GM19372 (cell line): ENCODE data around the gene IQCH.

ENCODE experiments used
- ATAC-seq: cut with Tn5 transposase; IDR thresholded peaks from one replicate; pipeline ENCODE4 v1.9.1; 2021; ENCODE audit warnings: mild to moderate bottlenecking, low read depth, moderate library complexity; ENCODE audit not compliant: unreplicated experiment

IQCH gene

DNA sequence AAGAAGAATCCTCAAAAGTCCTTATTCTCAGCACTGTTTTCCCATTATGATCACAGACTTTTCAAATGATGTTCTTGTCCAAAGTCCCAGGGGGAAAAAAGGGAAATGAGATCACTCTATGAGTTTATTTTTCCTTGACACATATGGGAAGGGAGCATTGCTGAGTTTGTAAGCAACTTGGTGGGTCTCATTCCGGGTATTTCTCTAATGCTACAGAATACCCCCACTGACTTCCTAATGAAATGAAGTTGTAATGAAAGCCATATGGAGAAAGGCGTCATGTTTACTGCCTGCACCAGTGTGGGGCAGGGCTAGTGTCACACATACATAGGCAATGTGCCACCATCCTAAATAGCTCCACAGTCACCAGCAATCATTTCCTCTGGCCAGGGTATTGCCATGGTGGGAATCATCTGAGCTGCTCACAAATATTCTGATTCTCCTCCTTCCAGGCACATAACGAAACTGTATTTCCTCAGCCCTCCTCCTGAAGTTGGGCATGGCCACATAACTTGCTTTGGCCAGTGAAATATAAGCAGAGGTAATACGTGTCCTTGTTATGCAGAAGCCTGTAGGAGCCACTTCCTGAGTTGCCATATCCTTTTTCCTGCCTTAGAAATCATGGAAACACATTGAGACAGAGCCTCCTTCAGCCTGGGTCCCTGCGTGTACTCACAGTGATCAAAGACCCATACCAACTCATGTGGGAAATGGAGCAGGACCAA is 225.4 kb downstream of the IQCH start:
- ATAC-seq, result no peak

DNA sequence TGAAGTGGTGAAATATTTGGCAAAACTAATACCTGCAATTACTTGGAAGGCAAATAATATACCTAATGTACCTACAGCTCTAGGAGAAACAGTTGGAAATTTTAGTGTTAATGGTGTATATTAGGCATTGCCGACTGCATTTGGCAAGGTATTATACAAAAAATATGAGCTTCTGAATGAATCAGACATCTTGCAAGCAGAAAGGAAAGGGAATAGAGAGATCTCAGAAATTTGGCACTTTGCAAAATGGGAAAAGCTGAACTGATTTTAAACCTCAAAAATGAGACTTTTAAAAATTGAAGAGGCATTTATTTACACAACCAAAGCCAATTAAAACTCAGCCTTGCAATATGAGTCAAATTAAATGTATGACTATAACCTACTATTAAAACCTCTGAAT is 226.2 kb downstream of the IQCH start:
- no peak for ATAC-seq

DNA sequence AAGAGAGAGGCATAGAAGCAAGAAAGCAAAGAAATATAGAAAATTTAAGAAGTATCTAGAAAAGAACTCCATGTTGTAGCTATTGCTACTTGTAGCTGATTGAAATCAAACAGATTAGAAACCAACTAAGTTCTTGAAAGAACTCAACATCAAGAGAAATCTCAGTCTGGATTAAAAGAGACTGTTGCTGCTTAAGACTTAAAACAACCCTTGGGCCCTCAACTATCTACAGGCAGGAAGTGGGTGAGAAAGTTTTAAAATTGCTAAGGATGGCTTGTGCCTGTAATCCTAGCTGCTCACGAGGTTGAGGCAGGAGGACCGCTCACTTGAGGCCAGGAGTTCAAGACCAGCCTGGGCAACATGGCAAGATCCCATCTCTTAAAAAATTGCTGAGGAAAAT is 227.1 kb downstream of the IQCH start:
- ATAC-seq, result no peak

DNA sequence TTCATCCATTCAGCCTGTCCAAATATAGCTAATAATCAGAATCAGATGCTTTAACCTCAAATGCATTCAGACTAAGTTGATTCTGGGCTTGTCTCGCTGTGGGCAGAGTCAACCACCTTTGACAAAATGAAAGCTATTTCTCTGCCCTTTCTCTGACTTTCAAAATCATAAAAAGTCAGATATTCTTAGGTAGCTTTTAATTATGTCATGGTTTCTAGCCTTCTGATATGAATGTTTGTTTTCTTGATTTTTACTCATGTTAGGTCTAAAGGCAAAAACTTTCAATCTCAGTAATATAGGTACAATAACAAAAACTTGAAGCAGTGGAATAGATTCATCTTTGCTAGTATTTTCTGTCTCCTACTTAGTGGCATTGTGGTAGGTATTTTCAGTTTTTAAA is 241.0 kb downstream of the IQCH start:
- no peak for ATAC-seq

DNA sequence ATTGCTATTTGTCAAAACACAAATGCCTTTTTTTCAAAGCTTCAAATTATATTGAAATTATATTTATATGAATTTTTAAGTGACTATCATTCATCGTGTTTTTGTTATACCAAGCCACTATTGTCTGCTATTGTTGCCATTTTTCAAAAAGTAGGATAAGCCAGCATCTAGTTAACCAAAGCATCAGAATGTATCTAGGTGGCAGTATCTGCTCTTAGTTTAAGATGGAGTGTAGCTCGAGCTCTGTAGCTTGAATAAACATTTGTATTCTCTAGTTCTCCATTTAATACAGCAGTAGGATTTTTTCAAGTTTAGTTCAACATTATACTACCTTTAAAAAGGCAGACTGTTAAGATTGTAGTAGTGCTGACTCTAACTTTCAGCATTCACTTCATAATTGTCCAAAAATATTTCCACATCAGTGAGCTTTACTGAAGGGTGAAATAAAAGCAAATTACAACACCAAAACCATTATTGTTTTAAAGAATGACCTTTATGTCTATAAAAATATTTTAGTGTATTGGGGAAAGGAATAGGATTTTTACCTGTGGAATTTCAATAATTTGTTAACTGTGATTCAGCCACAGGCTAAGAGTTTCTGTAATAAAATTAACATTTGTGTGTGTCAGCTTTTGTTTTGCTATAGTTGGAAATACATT is 246.7 kb downstream of the IQCH start:
- ATAC-seq, result no peak

DNA sequence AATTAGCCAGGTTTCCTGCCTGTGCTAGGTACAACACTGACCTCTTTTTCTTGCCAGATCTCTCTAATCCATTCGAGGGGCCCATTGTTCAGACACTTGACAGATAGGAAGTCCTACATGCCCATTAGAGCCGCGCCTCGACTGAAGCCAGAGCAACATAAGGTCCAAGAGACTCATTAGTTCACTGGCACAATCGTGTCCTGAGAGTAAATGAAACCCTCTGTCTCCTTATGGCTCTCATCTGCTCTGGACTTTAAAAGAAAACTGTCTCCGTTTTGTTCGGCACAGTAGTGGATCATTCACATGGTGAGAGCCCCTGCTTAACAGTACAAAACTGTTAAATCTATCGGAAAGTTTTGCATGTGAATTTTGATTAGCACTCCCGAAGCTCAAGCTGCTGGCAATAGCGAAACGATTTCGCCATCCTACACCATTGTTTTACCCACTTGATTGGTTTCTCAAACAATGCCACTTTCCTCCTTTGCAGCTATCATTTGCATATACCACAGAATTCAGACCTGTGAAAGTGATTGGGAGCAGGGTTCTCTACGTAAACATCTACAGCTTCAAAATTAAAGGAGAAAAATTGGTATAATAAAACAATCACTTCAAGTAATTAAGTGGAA is 247.4 kb downstream of the IQCH start:
- ATAC-seq, result no peak

DNA sequence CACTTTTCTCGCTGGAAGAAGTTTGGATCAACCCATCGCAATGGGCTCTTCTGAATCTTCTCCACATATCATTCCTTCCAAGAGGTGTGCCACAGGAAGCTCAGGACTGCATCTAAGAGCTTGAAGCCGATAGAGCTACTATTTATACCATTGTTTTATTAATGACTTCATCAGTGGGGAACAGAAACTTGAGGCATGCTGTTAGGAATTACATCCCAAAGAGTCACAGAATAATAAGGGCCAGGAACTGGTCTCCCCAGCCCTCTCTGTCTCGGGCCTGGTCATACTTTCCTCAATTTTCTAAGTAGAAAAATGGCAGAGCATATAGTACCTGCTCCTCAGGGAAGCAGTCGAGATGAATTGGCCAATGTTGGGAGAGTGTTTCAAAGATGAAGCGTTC is 249.5 kb downstream of the IQCH start:
- ATAC-seq, result no peak

DNA sequence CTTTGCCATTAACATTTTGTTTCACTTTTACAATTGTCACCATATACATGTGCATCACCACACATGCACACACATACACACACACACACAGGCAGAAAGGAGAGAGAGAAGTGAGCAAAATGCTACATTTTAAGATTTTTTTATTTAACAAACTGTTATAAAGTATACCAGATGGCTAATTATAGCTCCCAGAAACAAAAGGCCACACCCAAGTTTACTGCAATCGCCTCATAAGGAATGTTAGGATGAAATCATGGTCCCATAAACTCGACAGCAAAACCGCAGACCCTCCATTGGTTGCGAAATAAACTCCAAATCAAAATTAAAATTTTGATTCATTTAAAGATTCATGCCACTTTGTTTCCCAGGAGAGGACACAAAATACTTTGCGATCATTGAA is 250.2 kb downstream of the IQCH start:
- ATAC-seq, result no peak

DNA sequence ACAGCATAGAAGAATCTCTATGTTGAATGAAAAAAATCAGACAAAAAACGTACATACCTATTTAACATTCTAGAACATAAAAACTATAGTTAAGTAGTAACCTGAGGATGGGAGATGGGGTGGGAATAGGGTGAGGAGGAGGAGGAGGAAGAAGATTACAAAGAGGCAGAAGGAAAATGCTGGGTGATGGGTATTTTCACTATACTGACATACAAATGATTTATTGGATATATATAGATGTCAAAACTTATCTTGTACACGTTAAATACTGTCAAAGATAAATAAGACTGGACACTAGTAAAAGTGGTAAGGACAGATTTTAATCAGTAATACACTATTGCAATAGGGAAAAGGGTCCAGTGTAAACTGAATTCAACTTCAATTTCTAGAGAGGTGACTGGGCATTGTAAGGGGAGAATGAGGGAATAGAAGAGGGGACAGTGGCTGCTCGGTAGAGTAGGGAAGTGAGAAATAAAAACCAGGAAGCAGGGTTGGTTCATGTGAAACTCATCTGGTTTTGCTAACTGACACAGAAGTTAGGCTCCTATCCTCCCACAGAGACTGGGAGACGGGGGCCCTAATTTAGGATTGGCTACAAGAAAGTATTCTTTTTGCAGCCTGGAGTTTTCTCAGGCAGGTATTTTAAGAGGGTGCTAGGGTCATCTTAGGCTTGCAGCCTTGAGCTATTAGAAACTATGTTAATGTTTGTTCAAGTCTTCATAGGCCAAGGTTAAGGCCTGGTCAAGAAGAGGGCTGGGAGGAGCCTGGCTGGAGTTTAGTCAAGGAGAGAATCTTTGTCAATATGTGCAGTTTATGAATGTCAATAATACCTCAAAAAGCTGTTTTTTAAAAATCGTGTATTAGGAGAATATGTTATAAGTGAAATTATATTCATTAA is 251.3 kb downstream of the IQCH start:
- no peak for ATAC-seq

DNA sequence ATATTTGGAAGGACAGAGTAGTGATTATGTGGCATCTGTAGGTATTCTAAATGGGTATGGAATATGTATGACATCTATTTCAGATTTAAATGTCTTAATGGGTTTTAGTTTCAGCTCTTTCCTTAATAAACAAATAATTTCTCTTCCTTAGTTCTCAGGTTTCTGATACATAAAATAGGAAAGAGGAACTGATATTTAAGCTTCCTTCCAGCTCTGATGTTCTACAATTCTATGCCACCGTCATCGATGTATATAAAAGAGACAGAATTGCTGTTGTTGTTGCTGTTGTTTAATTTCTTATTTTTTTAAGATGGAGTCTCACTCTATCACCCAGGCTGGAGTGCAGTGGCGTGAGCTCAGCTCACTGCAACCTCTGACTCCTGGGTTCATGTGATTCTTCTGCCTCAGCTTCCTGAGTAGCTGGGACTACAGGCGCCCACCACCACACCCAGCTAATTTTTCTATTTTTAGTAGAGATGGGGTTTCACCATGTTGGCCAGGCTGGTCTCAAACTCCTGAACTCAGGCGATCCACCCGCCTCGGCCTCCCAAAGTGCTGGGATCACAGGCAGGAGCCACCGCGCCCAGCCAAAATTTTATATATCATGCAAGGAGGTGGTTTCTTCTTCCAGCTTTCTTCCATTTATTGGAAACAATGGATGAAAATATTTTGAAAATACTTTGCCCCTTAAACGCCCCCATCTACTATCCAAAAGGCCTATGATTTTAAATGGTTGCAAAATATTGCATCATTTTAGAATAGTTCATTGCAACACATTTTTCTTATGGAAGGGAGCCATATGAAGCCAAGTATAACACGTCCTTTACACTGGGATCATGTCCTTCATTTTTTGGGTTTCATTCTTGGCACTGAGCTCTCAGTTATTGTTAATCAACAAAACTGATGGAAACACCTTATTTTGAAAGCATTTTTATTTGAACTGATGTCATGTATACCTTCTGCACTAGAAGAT is 252.5 kb downstream of the IQCH start:
- ATAC-seq, result no peak

DNA sequence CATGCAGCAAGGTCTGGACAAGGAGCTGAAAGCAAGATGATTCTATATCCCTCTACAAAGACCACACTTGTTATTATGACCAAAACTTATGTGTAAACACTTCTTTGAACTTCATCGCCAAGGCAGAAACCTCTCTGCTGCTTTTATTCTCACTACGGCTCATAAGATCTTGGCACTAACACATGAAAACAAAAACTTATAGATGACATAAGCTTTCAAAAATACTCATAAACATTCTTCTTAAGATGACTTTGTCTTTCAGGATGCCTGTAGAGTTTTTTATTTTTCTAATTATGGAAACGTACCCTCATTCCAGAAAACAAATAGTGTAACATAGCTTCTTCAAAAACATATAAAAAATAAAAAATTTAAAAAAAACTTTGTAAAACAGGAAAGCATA is 253.8 kb downstream of the IQCH start:
- no peak for ATAC-seq

DNA sequence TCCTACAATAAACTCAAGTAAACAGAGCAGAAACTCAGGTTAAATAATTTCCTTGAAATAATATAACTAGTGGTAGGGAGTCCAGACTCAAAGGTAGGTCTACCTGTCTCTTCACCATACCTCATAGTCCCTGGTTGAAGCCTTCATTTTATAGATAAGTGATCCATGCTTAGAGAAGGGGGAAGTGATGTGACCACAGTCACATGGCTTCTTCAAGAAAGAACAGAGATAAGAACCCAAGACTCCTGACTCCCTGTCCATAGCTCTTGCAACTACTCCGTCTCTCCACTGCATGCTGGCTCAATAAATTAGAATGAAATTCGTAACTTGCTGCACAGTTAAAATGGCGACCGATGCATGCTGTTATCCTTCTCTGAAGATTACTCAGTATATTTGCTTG is 255.3 kb downstream of the IQCH start:
- ATAC-seq, result no peak

DNA sequence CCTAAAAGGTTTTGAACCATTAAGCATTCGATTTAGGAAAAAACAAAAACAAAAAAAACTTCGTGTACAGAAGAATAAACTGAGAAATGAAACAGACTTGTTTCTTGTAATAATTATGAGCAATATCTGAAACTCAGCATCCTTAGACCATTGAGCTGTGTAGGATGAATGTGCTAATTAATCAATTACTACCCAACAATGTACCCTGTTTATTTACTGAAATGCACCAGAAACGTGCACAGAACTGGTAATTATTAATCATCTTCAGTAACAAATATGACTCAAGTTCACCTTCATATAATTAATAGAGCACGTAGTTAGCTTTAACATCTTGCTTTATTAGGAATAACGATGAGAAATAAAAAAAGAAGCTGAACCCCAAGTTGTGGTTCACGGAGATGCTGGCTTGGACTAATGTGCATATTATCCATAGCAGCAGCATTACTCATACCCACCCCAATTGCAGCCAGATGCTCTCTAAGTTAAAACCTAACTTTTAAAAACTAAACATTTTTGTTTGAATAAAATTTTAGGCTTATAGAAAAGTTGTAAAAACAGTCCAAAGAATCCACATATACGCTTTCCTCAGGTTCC is 256.1 kb downstream of the IQCH start:
- no peak for ATAC-seq

DNA sequence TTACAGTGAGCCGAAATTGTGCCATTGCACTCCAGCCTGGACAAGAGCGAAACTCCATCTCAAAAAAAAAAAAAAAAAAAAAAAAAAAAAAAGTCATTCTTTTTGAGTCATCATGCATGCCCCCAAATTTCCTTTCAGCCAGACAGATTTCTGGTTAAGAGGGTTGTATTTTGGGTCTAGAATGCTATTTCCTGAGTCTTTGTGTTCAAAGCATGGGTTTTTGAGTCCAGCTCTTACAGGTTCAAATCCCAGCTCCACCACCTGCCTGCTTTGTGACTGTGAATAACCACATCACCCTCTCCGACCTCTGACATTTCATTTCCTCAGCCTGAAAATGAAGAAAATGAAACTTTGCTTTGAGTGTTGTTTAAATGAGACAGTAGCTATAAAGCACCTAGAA is 257.0 kb downstream of the IQCH start:
- no peak for ATAC-seq

DNA sequence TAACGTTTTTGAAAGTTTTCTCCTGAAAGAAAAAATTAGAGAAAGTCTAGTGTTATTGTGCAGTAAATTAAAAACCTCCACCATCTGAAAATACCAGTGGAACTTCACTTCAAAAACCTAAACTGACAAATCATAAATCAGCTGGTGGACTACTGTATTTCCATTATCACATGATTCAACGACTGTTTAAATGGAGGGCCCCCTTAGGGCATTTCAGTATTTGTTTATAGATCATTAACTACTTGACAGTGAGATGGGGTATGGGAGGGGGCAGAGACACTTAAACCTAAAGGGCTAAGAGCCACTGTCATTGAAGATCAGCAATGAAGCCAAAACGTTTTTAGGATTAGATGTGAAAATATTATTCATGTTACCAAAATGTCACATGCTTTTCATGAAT is 257.6 kb downstream of the IQCH start:
- ATAC-seq, result no peak

DNA sequence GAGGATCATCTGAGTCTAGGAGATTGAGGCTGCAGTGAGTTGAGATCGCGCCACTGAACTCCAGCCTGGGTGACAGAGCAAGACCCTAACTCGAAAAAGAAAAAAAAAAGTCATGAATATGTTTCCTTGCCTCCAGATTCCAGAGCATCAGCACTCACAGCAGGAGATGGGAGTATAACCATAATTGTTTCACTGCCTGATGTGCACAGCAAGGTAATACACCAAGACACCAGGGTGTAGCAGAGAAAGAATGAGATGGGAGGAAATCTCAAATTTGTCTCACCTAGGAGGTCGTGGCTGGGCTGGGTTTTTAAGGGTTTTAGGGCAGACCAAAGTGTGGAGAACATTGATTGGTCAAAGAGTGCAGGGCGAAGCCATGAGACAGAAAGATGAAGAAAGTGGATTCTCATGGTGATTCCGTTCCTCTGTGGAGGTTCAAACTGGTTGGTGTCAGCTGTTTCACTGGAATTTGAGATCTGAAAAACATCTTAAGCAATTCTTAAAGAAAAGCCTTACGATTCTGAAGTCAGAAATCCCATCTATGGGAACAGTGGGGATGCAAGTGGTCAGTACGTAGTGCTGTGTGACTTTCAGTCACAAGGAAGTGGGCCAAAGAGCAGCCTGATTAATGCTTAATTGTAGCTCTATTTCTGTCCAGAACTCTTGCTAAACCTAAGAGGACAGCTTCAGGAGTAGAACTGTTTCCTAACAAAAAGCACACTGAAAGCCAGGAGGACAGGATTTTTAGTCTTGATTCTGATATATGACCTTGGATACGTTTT is 258.5 kb downstream of the IQCH start:
- no peak for ATAC-seq

DNA sequence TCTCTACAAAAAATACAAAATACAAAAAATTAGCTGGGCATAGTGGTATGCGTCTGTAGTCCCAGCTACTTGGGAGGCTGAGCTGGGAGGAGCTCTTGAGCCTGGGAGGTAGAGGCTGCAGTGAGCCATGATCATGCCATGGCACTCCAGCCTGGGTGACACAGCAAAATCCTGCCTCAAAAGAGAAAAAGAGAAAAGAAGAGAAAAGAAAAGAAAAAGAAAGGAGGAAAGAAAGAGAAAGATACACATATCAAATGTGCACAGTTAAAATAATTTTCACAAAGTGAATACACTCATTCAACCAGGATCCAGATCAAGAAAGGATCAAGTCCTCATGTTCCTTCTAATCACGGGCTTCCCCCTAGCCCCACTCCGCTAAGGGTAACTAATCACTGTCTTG is 260.5 kb downstream of the IQCH start:
- ATAC-seq, result no peak

DNA sequence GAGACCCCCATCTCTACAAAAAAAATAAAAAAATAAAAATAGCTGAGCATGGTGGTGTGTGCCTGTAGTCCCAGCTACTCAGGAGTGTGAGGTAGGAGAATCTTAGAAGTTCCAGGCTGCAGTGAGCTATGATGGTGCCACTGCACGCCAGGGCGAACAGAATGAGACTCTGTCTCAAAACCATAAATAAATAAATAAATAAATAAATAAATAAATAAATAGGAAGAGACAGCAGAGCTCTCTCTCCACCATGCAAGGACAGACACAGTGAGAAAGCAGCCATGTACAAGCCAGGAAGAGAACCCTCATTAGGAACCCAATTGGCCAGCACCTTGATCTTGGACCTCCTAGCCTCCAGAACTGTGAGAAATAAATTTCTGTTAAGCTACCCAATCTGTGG is 261.0 kb downstream of the IQCH start:
- ATAC-seq, result no peak
